Measurements from ENCODE around the gene ABLIM3.

ABLIM3 gene

DNA sequence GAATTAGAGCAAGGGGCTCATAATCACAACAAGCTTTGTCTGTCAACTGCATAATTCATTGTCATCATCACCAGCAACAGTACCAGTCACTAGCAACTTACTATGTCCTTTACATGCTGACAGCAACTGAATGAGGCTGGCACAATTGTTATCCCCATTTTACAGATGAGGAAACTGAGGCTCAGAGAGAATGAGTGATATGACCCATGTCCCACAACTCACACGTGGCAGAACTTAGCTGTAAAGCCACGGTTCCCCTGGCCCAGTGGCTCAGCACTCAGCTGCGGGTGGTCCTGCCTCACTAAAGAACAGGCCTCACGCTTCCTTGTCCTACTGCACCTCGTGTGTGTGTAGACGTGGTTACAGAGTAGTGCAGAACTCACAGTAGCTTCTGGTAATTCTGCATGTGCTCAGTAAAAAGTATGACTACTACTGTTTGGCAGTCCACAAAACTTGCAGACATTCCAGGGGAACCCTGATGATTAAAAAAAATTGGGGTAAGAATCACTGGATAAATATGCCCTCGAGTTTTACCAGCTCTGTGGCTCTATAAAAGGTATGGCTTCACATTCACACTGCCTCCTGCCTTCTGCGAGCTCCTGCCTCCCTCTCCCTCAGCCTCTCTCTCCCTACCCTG is 160.6 kb downstream of the ABLIM3 start:
- Histone ChIP-seq H3K9ac (ENCODE audit: insufficient read length, low read depth) (no peak overlapping the region), H3K36me3 (ENCODE audit: insufficient read depth, insufficient read length, low read length) (no peaks in the 10 kb centered on the region), H3K9me3 (ENCODE audit: insufficient read depth, low read length) (no peaks in the 10 kb centered on the region), H3K27me3 (ENCODE audit: insufficient read depth, insufficient read length) (no peaks in the 10 kb centered on the region), H3K4me3 (ENCODE audit: insufficient read length, low read depth) (no peak overlapping the region), H3K4me1 (ENCODE audit: insufficient read depth, insufficient read length) (no peaks in the 10 kb centered on the region)
- no peak for DNase-seq (ENCODE audit: low read depth, low spot score)
- no peak for TF ChIP-seq SUZ12 (IDR thresholded peaks at IDR 0.05; ENCODE audit: extremely low read depth, insufficient read depth, insufficient read length)
- no peak for TF ChIP-seq YY1 (IDR thresholded peaks at IDR 0.05; ENCODE audit: insufficient read depth, insufficient read length)
- TF ChIP-seq ZNF274 (IDR thresholded peaks at IDR 0.05; ENCODE audit: low read depth, low read length), result no peak

DNA sequence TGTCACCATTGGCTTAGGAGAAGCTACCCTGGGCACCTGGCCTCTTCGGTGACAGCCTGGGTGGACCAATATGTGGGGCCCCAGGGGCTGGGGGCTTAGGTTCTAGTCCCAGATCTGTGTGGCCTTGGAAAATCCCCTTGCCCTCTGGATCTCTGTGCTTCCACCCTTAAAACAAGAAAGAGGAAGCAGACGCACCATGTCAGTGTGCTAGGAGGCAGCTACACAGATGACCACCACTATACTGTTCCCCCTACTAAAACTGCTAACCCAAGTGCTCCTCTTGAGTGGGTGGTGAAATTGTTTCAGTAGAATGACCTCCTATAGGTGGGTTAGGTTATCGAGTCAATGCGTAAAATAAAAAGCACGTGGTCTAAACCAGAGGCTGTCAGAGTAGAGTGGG is 161.3 kb downstream of the ABLIM3 start:
- Histone ChIP-seq H3K27me3 (ENCODE audit: insufficient read depth, insufficient read length) (no peaks in the 10 kb centered on the region), H3K4me1 (ENCODE audit: insufficient read depth, insufficient read length) (no peaks in the 10 kb centered on the region), H3K9ac (ENCODE audit: insufficient read length, low read depth) (no peak overlapping the region), H3K4me3 (ENCODE audit: insufficient read length, low read depth) (no peak overlapping the region), H3K36me3 (ENCODE audit: insufficient read depth, insufficient read length, low read length) (no peaks in the 10 kb centered on the region), H3K9me3 (ENCODE audit: insufficient read depth, low read length) (no peaks in the 10 kb centered on the region)
- DNase-seq (ENCODE audit: low read depth, low spot score), result no peak
- TF ChIP-seq SUZ12 (IDR thresholded peaks at IDR 0.05; ENCODE audit: extremely low read depth, insufficient read depth, insufficient read length) (no peak), YY1 (IDR thresholded peaks at IDR 0.05; ENCODE audit: insufficient read depth, insufficient read length) (no peak), ZNF274 (IDR thresholded peaks at IDR 0.05; ENCODE audit: low read depth, low read length) (no peak)

GRCh38 chr5:149303210-149303609 is 161.9 kb downstream of the ABLIM3 start:
- no peak for DNase-seq (ENCODE audit: low read depth, low spot score)
- no peak overlapping the region for H3K9ac ChIP-seq (ENCODE audit: insufficient read length, low read depth)
- no peaks in the 10 kb centered on the region for H3K9me3 ChIP-seq (ENCODE audit: insufficient read depth, low read length)
- H3K4me3 ChIP-seq (ENCODE audit: insufficient read length, low read depth), result no peak overlapping the region
- TF ChIP-seq YY1 (IDR thresholded peaks at IDR 0.05; ENCODE audit: insufficient read depth, insufficient read length) (no peak), SUZ12 (IDR thresholded peaks at IDR 0.05; ENCODE audit: extremely low read depth, insufficient read depth, insufficient read length) (no peak), ZNF274 (IDR thresholded peaks at IDR 0.05; ENCODE audit: low read depth, low read length) (no peak)
- H3K4me1 ChIP-seq (ENCODE audit: insufficient read depth, insufficient read length), result no peaks in the 10 kb centered on the region
- H3K27me3 ChIP-seq (ENCODE audit: insufficient read depth, insufficient read length), result no peaks in the 10 kb centered on the region
- H3K36me3 ChIP-seq (ENCODE audit: insufficient read depth, insufficient read length, low read length), result no peaks in the 10 kb centered on the region

GRCh38 chr5:149304195-149305078 is 163.1 kb downstream of the ABLIM3 start:
- no peaks in the 10 kb centered on the region for H3K36me3 ChIP-seq (ENCODE audit: insufficient read depth, insufficient read length, low read length)
- DNase-seq (ENCODE audit: low read depth, low spot score), result no peak
- no peaks in the 10 kb centered on the region for H3K9me3 ChIP-seq (ENCODE audit: insufficient read depth, low read length)
- H3K4me1 ChIP-seq (ENCODE audit: insufficient read depth, insufficient read length), result no peaks in the 10 kb centered on the region
- no peaks in the 10 kb centered on the region for H3K27me3 ChIP-seq (ENCODE audit: insufficient read depth, insufficient read length)
- no peak overlapping the region for H3K4me3 ChIP-seq (ENCODE audit: insufficient read length, low read depth)
- no peak for TF ChIP-seq SUZ12 (IDR thresholded peaks at IDR 0.05; ENCODE audit: extremely low read depth, insufficient read depth, insufficient read length)
- TF ChIP-seq ZNF274 (IDR thresholded peaks at IDR 0.05; ENCODE audit: low read depth, low read length), result no peak
- TF ChIP-seq YY1 (IDR thresholded peaks at IDR 0.05; ENCODE audit: insufficient read depth, insufficient read length), result no peak
- no peak overlapping the region for H3K9ac ChIP-seq (ENCODE audit: insufficient read length, low read depth)

DNA sequence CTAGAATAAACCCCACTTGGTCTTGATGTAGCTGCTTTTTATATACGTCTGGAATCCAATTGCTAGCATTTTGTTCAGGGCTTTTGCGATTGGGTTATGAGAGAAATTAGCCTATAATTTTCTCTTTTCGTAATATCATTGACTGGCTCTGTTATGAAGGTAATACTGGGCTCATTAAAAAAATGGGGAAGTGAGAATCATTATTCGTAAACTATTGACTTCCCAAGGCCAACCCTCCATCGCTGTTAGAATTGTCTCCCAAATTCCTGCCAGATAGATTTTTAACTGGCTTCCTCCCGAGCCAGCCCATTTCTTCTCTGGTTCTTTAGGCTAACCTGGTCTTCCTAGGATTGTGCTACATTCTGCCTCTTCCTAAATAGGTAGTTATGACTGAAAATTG is 168.1 kb downstream of the ABLIM3 start:
- H3K36me3 ChIP-seq (ENCODE audit: insufficient read depth, insufficient read length, low read length), result no peaks in the 10 kb centered on the region
- H3K4me3 ChIP-seq (ENCODE audit: insufficient read length, low read depth), result no peak overlapping the region
- H3K9me3 ChIP-seq (ENCODE audit: insufficient read depth, low read length), result no peaks in the 10 kb centered on the region
- H3K4me1 ChIP-seq (ENCODE audit: insufficient read depth, insufficient read length), result peaks cover 10% of the 10 kb centered on the region
- TF ChIP-seq YY1 (IDR thresholded peaks at IDR 0.05; ENCODE audit: insufficient read depth, insufficient read length) (no peak), SUZ12 (IDR thresholded peaks at IDR 0.05; ENCODE audit: extremely low read depth, insufficient read depth, insufficient read length) (no peak), ZNF274 (IDR thresholded peaks at IDR 0.05; ENCODE audit: low read depth, low read length) (no peak)
- no peak overlapping the region for H3K9ac ChIP-seq (ENCODE audit: insufficient read length, low read depth)
- no peaks in the 10 kb centered on the region for H3K27me3 ChIP-seq (ENCODE audit: insufficient read depth, insufficient read length)
- DNase-seq (ENCODE audit: low read depth, low spot score), result no peak
